ENCODE results near the gene RARRES1. TPM values are rescaled to one million over a fixed set of nuclear protein-coding genes. Genes with fewer than 3 reads are reported as not detected.

RARRES1 gene
- total RNA-seq, 1 experiment from 2014 or later: 20.5 TPM

DNA sequence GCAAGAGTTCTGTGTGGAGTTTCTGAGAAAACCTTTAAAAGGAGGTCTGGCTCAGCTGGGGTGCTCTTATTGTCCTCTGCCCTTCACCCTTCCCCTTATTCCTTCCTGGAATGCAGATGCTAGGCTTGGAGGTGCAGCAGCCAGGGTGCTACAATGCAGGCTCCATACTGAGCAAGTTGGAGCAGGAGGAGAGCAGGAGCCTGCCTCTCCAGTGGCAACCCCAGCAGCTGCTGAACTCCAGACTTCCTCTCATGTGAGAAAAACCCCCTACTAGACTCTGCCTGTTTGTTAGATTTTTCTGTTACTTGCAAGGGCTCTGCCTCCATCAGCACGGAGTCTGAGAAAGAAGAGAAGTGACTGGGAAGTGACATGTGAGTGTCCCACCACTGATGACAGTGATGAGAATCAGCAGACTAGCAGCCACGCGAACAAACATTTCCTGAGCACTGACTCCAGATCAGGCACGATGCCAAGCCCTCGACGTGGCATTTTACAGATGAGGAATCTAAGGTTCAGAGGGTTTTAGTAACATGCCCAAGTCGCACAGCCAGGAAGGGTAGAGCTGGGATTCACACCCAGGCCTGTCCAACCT lies 16.1 kb upstream of the RARRES1 start:
- Histone ChIP-seq H3K9me2 (ENCODE audit: insufficient read depth) (no peaks in the 10 kb centered on the region), H3K9me3 (ENCODE audit: insufficient read depth, low read depth) (no peaks in the 10 kb centered on the region), H3F3A (ENCODE audit: insufficient read depth, low read depth) (peaks cover 45% of the 10 kb centered on the region), H3K27ac (peak overlapping the region; percentile 85), H2AFZ (no peak overlapping the region), H3K4me1 (replicated peaks; ENCODE audit: insufficient read depth) (peaks cover 64% of the 10 kb centered on the region), H4K20me1 (ENCODE audit: insufficient read depth) (no peaks in the 10 kb centered on the region), H3K4me3 (no peak overlapping the region), H3K4me2 (0 out of 2 replicates have a peak overlapping the region, but pooled peaks have one; percentile 39), H3K79me2 (ENCODE audit: low read depth) (no peaks in the 10 kb centered on the region), H3K36me3 (ENCODE audit: low read depth) (peaks cover 18% of the 10 kb centered on the region), H3K27me3 (ENCODE audit: insufficient read depth, low read depth) (no peaks in the 10 kb centered on the region)
- POLR2A ChIA-PET (ENCODE audit: unreplicated experiment): no interaction called here
- intact Hi-C loops (cut with micrococcal nuclease; ENCODE audit: unreplicated experiment): no loop called here
- no peak for TF ChIP-seq EZH2 (IDR thresholded peaks at IDR 0.05; ENCODE audit: low read depth)
- TF ChIP-seq, protein P1, sequence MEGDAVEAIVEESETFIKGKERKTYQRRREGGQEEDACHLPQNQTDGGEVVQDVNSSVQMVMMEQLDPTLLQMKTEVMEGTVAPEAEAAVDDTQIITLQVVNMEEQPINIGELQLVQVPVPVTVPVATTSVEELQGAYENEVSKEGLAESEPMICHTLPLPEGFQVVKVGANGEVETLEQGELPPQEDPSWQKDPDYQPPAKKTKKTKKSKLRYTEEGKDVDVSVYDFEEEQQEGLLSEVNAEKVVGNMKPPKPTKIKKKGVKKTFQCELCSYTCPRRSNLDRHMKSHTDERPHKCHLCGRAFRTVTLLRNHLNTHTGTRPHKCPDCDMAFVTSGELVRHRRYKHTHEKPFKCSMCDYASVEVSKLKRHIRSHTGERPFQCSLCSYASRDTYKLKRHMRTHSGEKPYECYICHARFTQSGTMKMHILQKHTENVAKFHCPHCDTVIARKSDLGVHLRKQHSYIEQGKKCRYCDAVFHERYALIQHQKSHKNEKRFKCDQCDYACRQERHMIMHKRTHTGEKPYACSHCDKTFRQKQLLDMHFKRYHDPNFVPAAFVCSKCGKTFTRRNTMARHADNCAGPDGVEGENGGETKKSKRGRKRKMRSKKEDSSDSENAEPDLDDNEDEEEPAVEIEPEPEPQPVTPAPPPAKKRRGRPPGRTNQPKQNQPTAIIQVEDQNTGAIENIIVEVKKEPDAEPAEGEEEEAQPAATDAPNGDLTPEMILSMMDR (conservative IDR thresholded peaks at IDR 0.05): no peak
- DNase-seq: peak in 1 of 2 experiments; percentile 24
- BruUV-seq (replicated peaks): no TSS peak
- CTCF ChIA-PET: no interaction called here

DNA sequence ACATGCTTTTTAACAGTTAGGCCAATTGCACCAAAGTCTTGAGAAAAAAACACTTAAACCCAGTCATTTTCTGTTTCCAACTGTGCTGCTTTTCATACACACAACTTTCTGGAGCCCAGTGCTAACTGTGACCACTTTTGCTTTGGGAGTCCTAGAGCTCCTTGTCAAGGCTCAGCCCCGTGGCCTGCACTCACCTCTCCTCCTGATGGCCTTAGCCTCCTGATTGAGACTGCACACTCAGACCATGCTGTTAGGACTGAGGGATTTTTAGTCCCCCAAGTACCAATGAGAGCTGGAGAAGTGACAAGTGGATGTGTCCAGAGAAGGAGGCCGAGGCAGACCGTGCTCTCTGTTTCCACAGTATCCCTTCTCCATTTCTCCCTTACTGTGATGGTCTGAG lies 15.2 kb upstream of the RARRES1 start:
- BruUV-seq (replicated peaks): no TSS peak
- H3K9me3 ChIP-seq (ENCODE audit: insufficient read depth, low read depth): no peaks in the 10 kb centered on the region
- H3K36me3 ChIP-seq (ENCODE audit: low read depth): peaks cover 18% of the 10 kb centered on the region
- H2AFZ ChIP-seq: no peak overlapping the region
- H3K27me3 ChIP-seq (ENCODE audit: insufficient read depth, low read depth): no peaks in the 10 kb centered on the region
- H3K4me2 ChIP-seq: peak overlapping the region; percentile 39
- DNase-seq: no peak
- H3F3A ChIP-seq (ENCODE audit: insufficient read depth, low read depth): peaks cover 45% of the 10 kb centered on the region
- TF ChIP-seq, protein P1 (conservative IDR thresholded peaks at IDR 0.05): no peak
- no peak overlapping the region for H3K4me3 ChIP-seq
- intact Hi-C loops (cut with micrococcal nuclease; ENCODE audit: unreplicated experiment): no loop called here
- no peaks in the 10 kb centered on the region for H3K9me2 ChIP-seq (ENCODE audit: insufficient read depth)
- CTCF ChIA-PET: no interaction called here
- no peaks in the 10 kb centered on the region for H3K79me2 ChIP-seq (ENCODE audit: low read depth)
- peak overlapping the region; percentile 85 for H3K27ac ChIP-seq
- POLR2A ChIA-PET (ENCODE audit: unreplicated experiment): no interaction called here
- H3K4me1 ChIP-seq (replicated peaks; ENCODE audit: insufficient read depth): peaks cover 57% of the 10 kb centered on the region
- H4K20me1 ChIP-seq (ENCODE audit: insufficient read depth): no peaks in the 10 kb centered on the region

DNA sequence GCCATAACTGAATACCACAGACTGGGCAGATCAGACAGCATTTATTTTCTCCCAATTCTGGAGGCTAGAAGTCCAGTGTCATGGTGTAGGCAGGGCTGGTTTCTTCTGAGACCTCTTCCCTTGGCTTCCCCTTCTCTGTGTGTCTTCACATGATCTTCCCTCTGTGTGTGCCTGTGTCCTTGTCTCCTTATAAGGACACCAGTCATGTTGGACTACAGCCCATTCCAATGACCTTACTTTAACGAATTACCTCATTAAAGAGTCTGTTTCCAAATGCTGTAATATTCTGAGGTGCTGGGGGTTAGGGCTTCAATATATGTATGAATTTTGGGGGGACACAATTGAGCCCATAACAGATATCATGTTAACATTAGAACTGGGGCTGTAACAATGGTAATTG lies 13.3 kb upstream of the RARRES1 start:
- POLR2A ChIA-PET (ENCODE audit: unreplicated experiment): no interaction called here
- no peak overlapping the region for H3K27ac ChIP-seq
- no peaks in the 10 kb centered on the region for H4K20me1 ChIP-seq (ENCODE audit: insufficient read depth)
- DNase-seq: peak in 1 of 2 experiments; percentile 16
- no peaks in the 10 kb centered on the region for H3K9me2 ChIP-seq (ENCODE audit: insufficient read depth)
- no peak overlapping the region for H2AFZ ChIP-seq
- H3K36me3 ChIP-seq (ENCODE audit: low read depth): peaks cover 18% of the 10 kb centered on the region
- no peak for TF ChIP-seq EZH2 (IDR thresholded peaks at IDR 0.05; ENCODE audit: low read depth)
- TF ChIP-seq, protein P1 (conservative IDR thresholded peaks at IDR 0.05): no peak
- H3K9me3 ChIP-seq (ENCODE audit: insufficient read depth, low read depth): no peaks in the 10 kb centered on the region
- intact Hi-C loops (cut with micrococcal nuclease; ENCODE audit: unreplicated experiment): no loop called here
- no peak overlapping the region for H3K4me2 ChIP-seq
- CTCF ChIA-PET: no interaction called here
- no peaks in the 10 kb centered on the region for H3K79me2 ChIP-seq (ENCODE audit: low read depth)
- BruUV-seq (replicated peaks): no TSS peak
- H3F3A ChIP-seq (ENCODE audit: insufficient read depth, low read depth): peaks cover 27% of the 10 kb centered on the region
- H3K4me3 ChIP-seq: no peak overlapping the region
- no peaks in the 10 kb centered on the region for H3K27me3 ChIP-seq (ENCODE audit: insufficient read depth, low read depth)
- H3K4me1 ChIP-seq (replicated peaks; ENCODE audit: insufficient read depth): peaks cover 38% of the 10 kb centered on the region
